Mesenchymal stem cell (in vitro differentiated cells and primary cell): ENCODE measurements around the gene AGK.

Experiments
- DNase-seq: peaks from one replicate; pipeline ENCODE4 v3.0.0-alpha.2; 2013
- H2AFZ ChIP-seq: one replicate; pipeline ENCODE4 v1.6.1; 2013; ENCODE audit warnings: low read depth, mild to moderate bottlenecking, control low read depth, inconsistent platforms, low read length, moderate library complexity
- H2AK5ac ChIP-seq: 2 replicates; pipeline ENCODE4 v1.6.1; 2013; ENCODE audit warnings: low read length, moderate library complexity, mild to moderate bottlenecking, inconsistent platforms; ENCODE audit not compliant: severe bottlenecking
- H2BK120ac ChIP-seq: one replicate; pipeline ENCODE4 v1.6.1; 2013; ENCODE audit warnings: low read depth, mild to moderate bottlenecking, inconsistent platforms, low read length, moderate library complexity
- H2BK12ac ChIP-seq, 2 experiments: one replicate each; pipeline ENCODE4 v1.6.1; 2013; ENCODE audit warnings: inconsistent platforms in 2 of 2, low read length in 2 of 2, mild to moderate bottlenecking in 2 of 2, moderate library complexity in 2 of 2, control low read depth in 1 of 2
- H2BK15ac ChIP-seq: one replicate; pipeline ENCODE4 v1.6.1; 2013; ENCODE audit warnings: mild to moderate bottlenecking, low read depth, inconsistent platforms; ENCODE audit not compliant: poor library complexity, severe bottlenecking
- H2BK5ac ChIP-seq: 2 replicates; pipeline ENCODE4 v1.6.1; 2013; ENCODE audit warnings: low read depth, mild to moderate bottlenecking, low read length, control low read depth, inconsistent platforms; ENCODE audit not compliant: poor library complexity, severe bottlenecking
- H3K14ac ChIP-seq, 2 experiments: one replicate each; pipeline ENCODE4 v1.6.1; 2013; ENCODE audit warnings: inconsistent platforms in 2 of 2, low read length in 2 of 2, control low read depth in 1 of 2, mild to moderate bottlenecking in 1 of 2, moderate library complexity in 1 of 2
- H3K18ac ChIP-seq, 2 experiments: one replicate each; pipeline ENCODE4 v1.6.1; 2013; ENCODE audit warnings: inconsistent platforms in 2 of 2, low read length in 2 of 2, control low read depth in 1 of 2, low read depth in 1 of 2, mild to moderate bottlenecking in 1 of 2
- H3K23ac ChIP-seq, 2 experiments: one replicate each; pipeline ENCODE4 v1.6.1; 2013; ENCODE audit warnings: inconsistent platforms in 2 of 2, low read length in 2 of 2, mild to moderate bottlenecking in 2 of 2, moderate library complexity in 2 of 2, control low read depth in 1 of 2
- H3K27ac ChIP-seq: 2 replicates; pipeline ENCODE4 v1.5.1; 2013; ENCODE audit warnings: mild to moderate bottlenecking, moderate library complexity, low read length, control low read depth, inconsistent platforms; ENCODE audit not compliant: poor library complexity, severe bottlenecking
- H3K27me3 ChIP-seq, 2 experiments: 2 replicates each; pipeline versions ENCODE4 v1.6.1 to v1.7.0; 2013; ENCODE audit warnings: low read length in 2 of 2, mild to moderate bottlenecking in 2 of 2, moderate library complexity in 2 of 2, control low read depth in 1 of 2, inconsistent platforms in 1 of 2; ENCODE audit not compliant: control insufficient read depth in 1 of 2, insufficient read depth in 1 of 2
- H3K36me3 ChIP-seq, 2 experiments: 2 replicates each; pipeline versions ENCODE4 v1.6.1 to v1.7.0; 2013; ENCODE audit warnings: low read length in 2 of 2, control low read depth in 1 of 2, inconsistent platforms in 1 of 2, low read depth in 1 of 2, mild to moderate bottlenecking in 1 of 2; ENCODE audit not compliant: insufficient read depth in 2 of 2, control insufficient read depth in 1 of 2
- H3K4ac ChIP-seq, 2 experiments: one replicate each; pipeline ENCODE4 v1.6.1; 2013; ENCODE audit warnings: inconsistent platforms in 2 of 2, low read length in 2 of 2, mild to moderate bottlenecking in 2 of 2, moderate library complexity in 2 of 2, control low read depth in 1 of 2, low read depth in 1 of 2
- H3K4me1 ChIP-seq: 2 replicates; pipeline ENCODE4 v1.6.1; 2013; ENCODE audit warnings: low read depth, low read length, control low read depth; ENCODE audit not compliant: control insufficient read depth, insufficient read depth
- H3K4me2 ChIP-seq: 2 replicates; pipeline ENCODE4 v1.6.1; 2013; ENCODE audit warnings: low read length, mild to moderate bottlenecking, inconsistent platforms; ENCODE audit not compliant: poor library complexity, severe bottlenecking
- H3K4me3 ChIP-seq, 2 experiments: 2 replicates each; pipeline versions ENCODE4 v1.5.1 to v1.7.0; 2013; ENCODE audit warnings: low read length in 2 of 2, mild to moderate bottlenecking in 2 of 2, control low read depth in 1 of 2, low read depth in 1 of 2; ENCODE audit not compliant: insufficient read depth in 1 of 2
- H3K79me1 ChIP-seq: replicated peaks from 2 replicates; pipeline ENCODE4 v1.6.1; 2013; ENCODE audit warnings: mild to moderate bottlenecking, control low read depth, low read length, inconsistent platforms; ENCODE audit not compliant: poor library complexity, severe bottlenecking
- H3K9ac ChIP-seq: 2 replicates; pipeline ENCODE4 v1.7.0; 2013; ENCODE audit warnings: mild to moderate bottlenecking, low read length, moderate library complexity
- H3K9me3 ChIP-seq: 2 replicates; pipeline ENCODE4 v1.7.0; 2013; ENCODE audit warnings: mild to moderate bottlenecking, low read length; ENCODE audit not compliant: control insufficient read depth
- H4K8ac ChIP-seq: one replicate; pipeline ENCODE4 v1.6.1; 2013; ENCODE audit warnings: inconsistent platforms, mild to moderate bottlenecking, low read length, moderate library complexity
- H4K91ac ChIP-seq: one replicate; pipeline ENCODE4 v1.6.1; 2013; ENCODE audit warnings: mild to moderate bottlenecking, low read length, inconsistent platforms
- WGBS: methylation state at CpG from one replicate; pipeline ENCODE4 v1.1.7; 2013; ENCODE audit warnings: mixed read lengths; 5-methylcytosine and 5-hydroxymethylcytosine counted together

Gene AGK

DNA sequence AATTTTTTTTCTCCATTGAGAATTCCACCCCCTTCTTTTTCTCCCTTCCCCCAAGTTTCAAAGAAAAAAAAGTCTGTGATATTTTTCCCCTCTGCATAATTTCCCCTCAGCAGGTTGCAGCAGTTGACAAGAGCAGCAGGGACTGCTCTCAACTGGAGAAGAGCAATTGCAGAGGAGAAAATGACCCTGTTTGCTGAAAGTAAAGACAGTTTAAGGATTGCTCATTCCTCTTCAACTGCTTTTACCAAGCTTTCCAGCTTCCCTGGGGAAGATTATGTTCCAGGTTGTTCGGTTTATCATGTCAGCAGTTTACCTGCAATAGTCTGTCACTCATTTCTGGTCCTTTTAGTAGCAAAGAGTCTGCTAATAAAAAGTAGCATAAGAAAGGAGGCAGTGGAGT, 16.2 kb downstream of the AGK start:
- H2BK5ac ChIP-seq: no peak overlapping the region
- no peak overlapping the region for H3K4me3 ChIP-seq
- no peak overlapping the region for H3K14ac ChIP-seq
- H2AFZ ChIP-seq: no peak overlapping the region
- H3K79me1 ChIP-seq: peaks cover 18% of the 10 kb centered on the region
- H2AK5ac ChIP-seq: no peak overlapping the region
- H2BK12ac ChIP-seq: no peak overlapping the region
- H3K27ac ChIP-seq: no peak overlapping the region
- WGBS: 100% methylated on average over 1 of the region's 1 CpG
- H3K9me3 ChIP-seq: no peaks in the 10 kb centered on the region
- peaks cover 13 to 40% of the 10 kb centered on the region in 2 experiments for H3K36me3 ChIP-seq
- no peak overlapping the region for H3K18ac ChIP-seq
- H3K4me2 ChIP-seq: no peak overlapping the region
- H3K4ac ChIP-seq: no peak overlapping the region
- no peak overlapping the region for H3K23ac ChIP-seq
- H3K9ac ChIP-seq: no peak overlapping the region
- H4K91ac ChIP-seq: no peak overlapping the region
- no peak overlapping the region for H2BK120ac ChIP-seq
- no peaks in the 10 kb centered on the region for H3K27me3 ChIP-seq
- no peak overlapping the region for H4K8ac ChIP-seq
- H3K4me1 ChIP-seq: peaks cover 3% of the 10 kb centered on the region
- H2BK15ac ChIP-seq: no peak overlapping the region
- no peak for DNase-seq

DNA sequence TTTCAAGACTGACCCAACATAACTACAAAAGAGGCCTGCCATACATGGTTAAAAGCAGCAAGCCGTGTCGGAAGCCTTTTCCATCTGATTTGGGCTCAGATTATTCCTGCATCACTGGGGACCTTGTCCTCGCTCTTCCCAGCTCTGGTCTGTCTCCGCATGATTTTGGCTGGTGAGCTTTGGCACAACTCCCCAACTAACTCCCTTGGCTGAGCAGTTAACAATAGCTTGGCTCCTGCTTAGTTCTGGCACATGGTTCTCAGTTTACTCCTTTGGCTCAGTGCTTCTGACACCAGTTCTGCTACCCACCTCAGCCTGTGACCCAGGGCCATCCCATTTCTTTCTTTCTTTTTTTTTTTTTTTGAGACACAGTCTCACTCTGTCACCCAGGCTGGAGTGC, 17.0 kb downstream of the AGK start:
- DNase-seq: no peak
- Histone ChIP-seq H3K4me2 (no peak overlapping the region), H2BK5ac (no peak overlapping the region), H4K91ac (no peak overlapping the region), H3K9me3 (no peaks in the 10 kb centered on the region), H3K79me1 (peaks cover 18% of the 10 kb centered on the region), H3K4ac (no peak overlapping the region), H3K27me3 (no peaks in the 10 kb centered on the region), H3K4me3 (no peak overlapping the region), H3K14ac (no peak overlapping the region), H2AK5ac (no peak overlapping the region), H2AFZ (no peak overlapping the region), H3K18ac (no peak overlapping the region), H4K8ac (no peak overlapping the region), H3K36me3 (peaks cover 10 to 37% of the 10 kb centered on the region in 2 experiments), H3K23ac (no peak overlapping the region), H3K4me1 (no peaks in the 10 kb centered on the region), H2BK15ac (no peak overlapping the region), H3K9ac (no peak overlapping the region), H2BK12ac (no peak overlapping the region), H2BK120ac (no peak overlapping the region), H3K27ac (no peak overlapping the region)
- 98% methylated on average over 4 of the region's 4 CpGs for WGBS

- Histone ChIP-seq H2BK120ac (no peak overlapping the region), H2BK12ac (no peak overlapping the region), H2BK5ac (no peak overlapping the region), H3K14ac (no peak overlapping the region), H3K27me3 (no peaks in the 10 kb centered on the region), H3K4ac (no peak overlapping the region), H3K18ac (no peak overlapping the region), H3K4me2 (no peak overlapping the region), H3K27ac (no peak overlapping the region), H3K23ac (no peak overlapping the region), H3K4me1 (no peaks in the 10 kb centered on the region), H3K36me3 (peaks cover 5 to 27% of the 10 kb centered on the region in 2 experiments), H3K79me1 (peaks cover 21% of the 10 kb centered on the region), H4K91ac (no peak overlapping the region), H2AFZ (no peak overlapping the region), H3K9me3 (peaks cover 3% of the 10 kb centered on the region), H2BK15ac (no peak overlapping the region), H2AK5ac (no peak overlapping the region), H4K8ac (no peak overlapping the region), H3K4me3 (no peak overlapping the region), H3K9ac (no peak overlapping the region)
- no peak for DNase-seq
- 100% methylated on average over 1 of the region's 1 CpG for WGBS
Observed at GRCh38 chr7:141571059-141571458, 19.8 kb downstream of the AGK start.

GRCh38 chr7:141572175-141572574, 21.0 kb downstream of the AGK start:
- Histone ChIP-seq H2BK12ac (no peak overlapping the region), H3K18ac (no peak overlapping the region), H3K14ac (no peak overlapping the region), H3K79me1 (peaks cover 25% of the 10 kb centered on the region), H2AK5ac (no peak overlapping the region), H3K4me3 (no peak overlapping the region), H3K23ac (no peak overlapping the region), H3K9me3 (peaks cover 7% of the 10 kb centered on the region), H3K27me3 (no peaks in the 10 kb centered on the region), H2BK15ac (no peak overlapping the region), H2BK120ac (no peak overlapping the region), H3K36me3 (peaks cover 7 to 21% of the 10 kb centered on the region in 2 experiments), H3K9ac (no peak overlapping the region), H2AFZ (no peak overlapping the region), H3K4ac (no peak overlapping the region), H3K4me2 (no peak overlapping the region), H4K91ac (no peak overlapping the region), H3K4me1 (no peaks in the 10 kb centered on the region), H3K27ac (no peak overlapping the region), H4K8ac (no peak overlapping the region), H2BK5ac (no peak overlapping the region)
- DNase-seq: no peak
